Activated CD4-positive, alpha-beta T cell treated with anti-CD3 and anti-CD28 coated beads, Interleukin-2, amount 50 U/mL, for 48 hours (primary cell): ENCODE measurements around the gene TNFRSF12A.

Experiments
- DNase-seq, 2 experiments: peaks; one replicate each; pipeline ENCODE4 v3.0.0-alpha.2; 2020

TNFRSF12A gene

GRCh38 chr16:3020247-3020603 is at the start of gene TNFRSF12A:
Gene TNFRSF12A, plus strand, starts transcription at chr16:3020368. Its CDS starts 30 bp downstream, at chr16:3020398.
- DNase-seq = peak; percentile 74 to 76

DNA sequence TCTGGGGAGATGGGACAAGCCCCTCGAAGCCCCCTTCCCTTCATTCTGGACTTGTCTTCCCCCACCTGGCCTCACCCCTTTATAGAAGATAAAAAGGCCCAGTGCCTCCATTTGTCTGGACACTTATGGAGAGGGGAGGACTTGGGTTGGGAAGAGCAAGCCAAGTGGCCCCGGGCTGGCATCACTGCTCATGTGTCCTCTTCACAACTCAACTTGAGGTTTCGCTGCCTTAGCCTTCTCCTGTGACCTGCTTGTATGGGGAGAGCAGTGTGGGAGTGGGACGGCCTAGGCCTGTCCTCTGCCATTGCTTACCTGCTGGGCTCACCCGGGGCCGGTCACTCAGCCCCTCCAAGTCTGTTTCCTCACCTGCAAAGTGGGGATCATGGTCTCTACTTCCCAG is 49.6 kb upstream of the TNFRSF12A start:
- DNase-seq = no peak

DNA sequence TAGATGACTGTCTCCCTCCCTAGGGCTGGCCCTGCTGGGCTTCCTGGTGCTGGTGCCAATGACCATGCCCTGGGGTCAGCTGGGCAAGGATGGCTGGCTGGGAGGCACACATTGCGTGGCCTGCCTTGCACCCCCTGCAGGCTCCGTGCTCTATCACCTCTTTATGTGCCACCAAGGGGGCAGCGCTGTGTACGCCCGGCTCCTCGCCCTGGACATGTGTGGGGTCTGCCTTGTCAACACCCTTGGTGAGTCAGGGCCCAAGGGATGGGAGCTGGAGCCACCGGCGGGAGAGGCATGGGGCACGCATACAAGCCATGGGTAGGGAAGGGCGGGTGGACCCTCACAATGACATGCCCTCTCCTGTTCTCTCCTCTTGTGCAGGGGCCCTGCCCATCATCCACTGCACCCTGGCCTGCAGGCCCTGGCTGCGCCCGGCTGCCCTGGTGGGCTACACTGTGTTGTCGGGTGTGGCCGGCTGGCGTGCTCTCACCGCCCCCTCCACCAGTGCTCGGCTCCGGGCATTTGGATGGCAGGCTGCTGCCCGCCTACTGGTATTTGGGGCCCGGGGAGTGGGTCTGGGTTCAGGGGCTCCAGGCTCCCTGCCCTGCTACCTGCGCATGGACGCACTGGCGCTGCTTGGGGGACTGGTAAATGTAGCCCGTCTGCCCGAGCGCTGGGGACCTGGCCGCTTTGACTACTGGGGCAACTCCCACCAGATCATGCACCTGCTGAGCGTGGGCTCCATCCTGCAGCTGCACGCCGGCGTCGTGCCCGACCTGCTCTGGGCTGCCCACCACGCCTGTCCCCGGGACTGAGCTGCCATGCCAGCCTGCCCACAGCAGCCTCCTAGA is 48.8 kb upstream of the TNFRSF12A start:
- DNase-seq = no peak

DNA sequence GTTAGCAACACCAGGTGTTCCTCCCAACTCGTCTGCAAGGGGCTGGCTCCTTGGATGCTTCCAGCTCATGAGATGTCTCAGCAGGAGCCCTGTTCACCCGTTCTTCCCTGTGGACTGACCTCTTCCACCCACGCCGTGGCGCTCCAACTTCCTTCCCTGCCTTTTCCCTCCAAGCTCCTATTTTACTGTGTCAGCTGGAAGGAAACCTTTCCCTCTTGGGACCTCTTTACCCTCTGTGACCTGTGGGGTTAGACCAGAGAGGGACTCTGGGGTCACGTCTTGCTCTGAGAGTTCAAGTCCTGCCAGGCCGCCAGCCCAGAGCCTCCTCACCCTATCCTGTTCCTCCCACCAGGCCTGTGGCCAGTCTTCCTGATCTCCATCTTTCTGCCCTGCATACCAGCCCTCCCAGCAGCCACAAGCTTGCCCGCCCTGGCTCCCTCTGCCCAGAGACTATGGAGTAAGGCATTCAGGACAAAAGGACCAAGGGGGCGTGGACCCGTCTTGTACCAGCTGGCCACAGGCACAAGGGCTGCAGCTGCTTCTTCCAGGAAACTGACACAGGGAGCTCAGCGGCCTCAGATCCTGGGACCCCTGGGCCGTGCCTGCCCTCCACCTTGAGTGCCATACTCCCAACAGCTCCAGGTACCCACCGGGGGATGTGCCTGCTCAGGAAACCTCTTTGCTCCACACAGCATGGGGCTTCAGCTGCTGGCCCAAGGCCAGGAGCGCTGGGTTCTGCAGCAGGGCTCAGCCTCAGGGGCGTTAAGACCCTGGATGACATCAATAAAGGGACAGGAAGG is 48.0 kb upstream of the TNFRSF12A start:
- DNase-seq = no peak

- no peak for DNase-seq
These were observed 47.1 kb upstream of the TNFRSF12A start for GRCh38 chr16:2973093-2973492.

DNA sequence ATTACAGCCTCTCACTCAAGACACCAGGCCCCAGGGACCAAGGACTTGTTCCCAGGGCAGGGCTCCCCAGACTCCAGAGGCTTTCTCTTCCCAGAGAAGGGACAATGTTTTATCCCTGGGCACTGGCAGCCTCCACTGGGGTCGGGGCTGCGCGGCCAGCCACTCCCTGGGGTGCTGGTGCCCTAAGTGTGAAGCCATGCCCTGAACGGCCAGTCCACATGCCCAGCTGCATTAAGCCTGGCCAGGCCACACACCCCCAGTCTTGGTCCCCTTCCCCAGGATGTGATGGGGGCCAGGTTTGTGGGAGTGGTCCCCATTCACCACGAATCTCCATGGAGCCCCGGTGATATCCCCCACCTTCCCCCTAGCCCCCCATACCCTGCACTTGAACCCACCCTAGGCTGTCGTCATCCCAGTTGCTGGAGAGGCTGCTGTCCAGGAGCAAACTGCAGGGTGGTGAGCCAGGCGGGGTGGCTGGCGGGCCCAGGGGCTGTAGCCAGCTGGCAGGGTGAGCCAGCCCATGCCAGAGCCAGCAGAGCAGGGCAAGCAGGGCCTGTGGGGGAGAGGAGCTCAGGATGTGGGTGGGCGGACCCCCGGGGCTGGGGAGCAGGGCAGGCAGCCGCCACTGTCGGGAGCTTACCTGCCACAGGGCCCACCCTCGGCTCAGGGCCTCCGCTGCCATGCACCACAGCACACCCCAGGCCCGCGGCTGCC is 46.4 kb upstream of the TNFRSF12A start:
- DNase-seq = no peak

DNA sequence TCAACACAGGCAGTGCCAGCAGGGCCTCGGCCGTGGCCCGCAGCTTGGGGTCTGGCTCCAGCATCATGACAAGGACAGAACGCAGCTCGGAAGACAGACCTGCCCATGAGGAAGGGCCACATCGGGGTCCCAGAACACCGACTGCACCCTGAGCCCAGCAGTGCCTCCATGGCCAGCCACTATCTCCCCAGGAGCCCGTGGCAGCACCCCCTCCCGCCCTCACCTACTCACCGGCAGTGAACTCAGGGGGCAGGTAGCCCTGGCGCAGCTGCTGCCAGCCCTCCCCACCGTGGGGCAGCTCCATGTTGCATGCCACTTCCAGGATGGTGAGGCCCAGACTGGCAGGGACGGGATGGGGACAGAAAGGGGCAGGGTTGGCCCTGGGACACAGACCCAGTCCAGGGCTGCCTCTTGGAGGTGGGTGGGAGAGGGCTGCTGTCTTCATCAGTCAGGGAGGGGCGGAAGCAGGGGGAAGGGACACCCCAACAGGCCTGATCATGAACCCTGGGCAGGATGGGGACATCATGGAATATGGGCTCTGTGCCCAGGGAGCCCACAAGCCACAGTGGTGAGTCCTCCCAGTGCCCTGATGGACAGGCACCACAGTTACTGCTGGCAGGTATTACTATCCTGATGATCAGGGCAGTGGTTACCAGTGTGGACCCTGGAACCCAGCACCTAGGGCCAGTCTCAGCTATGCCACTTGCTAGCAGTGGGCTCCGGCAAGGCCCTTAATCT is 45.7 kb upstream of the TNFRSF12A start:
- DNase-seq = no peak

DNA sequence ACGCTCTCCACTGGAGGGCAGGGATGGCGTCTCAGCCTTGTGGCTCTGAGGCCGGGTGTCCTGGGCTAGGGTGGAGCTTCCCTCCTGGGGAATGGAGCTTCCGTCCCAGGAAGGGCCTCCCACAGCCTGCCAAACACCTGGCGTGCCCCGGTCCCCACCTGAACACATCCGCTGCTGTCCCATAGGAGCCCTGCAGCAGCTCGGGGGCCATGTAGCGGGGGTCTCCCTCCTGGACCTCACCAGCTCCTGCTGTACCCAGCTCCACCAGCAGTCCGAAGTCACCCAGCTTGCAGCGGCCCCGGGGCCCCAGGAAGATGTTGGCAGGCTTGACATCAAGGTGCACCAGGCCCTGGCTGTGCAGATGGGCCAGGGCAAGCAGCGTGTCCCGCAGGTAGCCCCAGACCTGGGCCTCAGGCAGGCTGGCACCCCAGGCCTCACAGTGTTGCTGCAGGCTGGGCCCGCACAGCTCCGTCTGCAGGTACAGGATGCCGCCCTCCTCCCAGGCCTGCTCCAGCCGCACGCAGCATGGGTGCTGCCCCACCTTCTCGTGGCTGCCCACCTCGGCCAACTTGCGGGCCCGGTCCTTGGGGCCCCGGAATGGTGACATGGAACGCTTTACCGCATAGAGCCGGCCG is 44.9 kb upstream of the TNFRSF12A start:
- DNase-seq = no peak

DNA sequence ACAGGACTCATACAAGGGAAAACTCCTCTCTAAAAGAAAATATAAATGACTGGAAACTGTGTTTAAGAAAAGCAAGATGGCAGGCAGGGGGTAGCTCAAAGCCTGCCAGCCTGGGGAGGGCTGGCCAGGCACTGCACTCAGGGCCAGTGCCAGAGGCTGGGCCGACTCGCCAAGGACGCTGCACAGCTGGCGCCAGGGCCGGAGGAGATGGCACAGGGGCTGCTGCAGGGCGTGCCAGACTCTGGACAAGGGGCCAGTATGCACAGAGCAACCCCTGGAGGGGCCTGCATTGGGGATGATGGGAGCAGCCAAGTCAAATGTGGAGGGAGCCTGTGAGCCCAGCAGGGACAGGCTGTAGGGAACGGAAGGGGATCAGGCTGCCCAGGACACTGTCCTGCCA is 44.0 kb upstream of the TNFRSF12A start:
- DNase-seq = no peak

GRCh38 chr16:2976673-2977072 is 43.5 kb upstream of the TNFRSF12A start:
- no peak for DNase-seq

- DNase-seq = no peak
These were observed 42.7 kb upstream of the TNFRSF12A start for GRCh38 chr16:2977440-2977839.

GRCh38 chr16:2979669-2980226 is 40.4 kb upstream of the TNFRSF12A start:
- peak in 1 of 2 experiments; percentile 54 for DNase-seq

DNA sequence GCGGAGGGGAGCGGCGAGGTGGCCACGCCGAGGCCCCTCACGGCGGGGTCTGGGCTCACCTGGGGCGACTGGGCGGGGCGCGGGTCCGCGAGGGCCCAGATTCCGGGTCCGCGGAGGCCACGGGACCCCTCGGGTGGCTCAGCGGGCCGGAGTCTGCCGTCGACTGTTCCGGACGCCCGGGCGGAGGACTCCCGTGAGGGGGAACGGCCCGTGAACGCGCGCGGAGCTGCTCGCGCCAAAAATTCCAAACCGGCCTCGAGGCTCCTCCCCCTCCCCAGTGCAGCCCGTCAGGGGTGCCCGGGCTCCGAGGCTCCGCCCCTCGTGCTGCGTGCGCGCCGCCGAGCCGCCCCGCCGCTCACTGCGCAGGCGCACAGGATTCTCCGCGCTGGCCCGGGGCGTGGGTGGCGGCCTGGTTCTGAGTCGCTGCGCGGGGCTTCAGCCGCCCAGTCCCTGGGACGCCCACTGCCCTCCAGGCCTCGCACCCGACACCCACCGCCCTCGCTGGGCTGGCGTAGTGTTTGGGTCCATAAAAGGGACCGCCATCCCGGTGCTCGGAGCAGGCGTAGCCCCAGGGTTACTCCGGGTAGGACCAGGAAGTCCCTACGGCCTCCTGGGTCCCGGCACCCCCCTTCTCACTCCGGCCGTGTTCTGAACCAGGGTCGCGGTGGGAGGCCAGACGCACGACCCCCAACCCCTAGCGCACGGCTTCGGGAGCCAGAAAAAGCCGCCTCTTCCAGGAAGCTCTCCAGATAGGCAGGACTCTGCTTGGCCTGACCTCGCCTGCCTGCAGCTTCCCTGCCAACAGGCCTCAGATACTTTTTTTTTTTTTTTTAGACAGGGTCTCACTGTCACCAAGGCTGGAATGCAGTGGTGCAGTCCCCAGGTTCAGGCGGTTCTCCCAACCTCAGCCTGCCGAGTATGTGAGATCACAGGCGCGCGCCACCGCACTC is 39.7 kb upstream of the TNFRSF12A start, which contains the start of gene PKMYT1:
PKMYT1 (minus strand) TSS at position 220 of the 950 bp plus-strand sequence. CDS start 789 bp downstream, outside the sequence.
- peak; percentile 95 to 96 for DNase-seq

DNA sequence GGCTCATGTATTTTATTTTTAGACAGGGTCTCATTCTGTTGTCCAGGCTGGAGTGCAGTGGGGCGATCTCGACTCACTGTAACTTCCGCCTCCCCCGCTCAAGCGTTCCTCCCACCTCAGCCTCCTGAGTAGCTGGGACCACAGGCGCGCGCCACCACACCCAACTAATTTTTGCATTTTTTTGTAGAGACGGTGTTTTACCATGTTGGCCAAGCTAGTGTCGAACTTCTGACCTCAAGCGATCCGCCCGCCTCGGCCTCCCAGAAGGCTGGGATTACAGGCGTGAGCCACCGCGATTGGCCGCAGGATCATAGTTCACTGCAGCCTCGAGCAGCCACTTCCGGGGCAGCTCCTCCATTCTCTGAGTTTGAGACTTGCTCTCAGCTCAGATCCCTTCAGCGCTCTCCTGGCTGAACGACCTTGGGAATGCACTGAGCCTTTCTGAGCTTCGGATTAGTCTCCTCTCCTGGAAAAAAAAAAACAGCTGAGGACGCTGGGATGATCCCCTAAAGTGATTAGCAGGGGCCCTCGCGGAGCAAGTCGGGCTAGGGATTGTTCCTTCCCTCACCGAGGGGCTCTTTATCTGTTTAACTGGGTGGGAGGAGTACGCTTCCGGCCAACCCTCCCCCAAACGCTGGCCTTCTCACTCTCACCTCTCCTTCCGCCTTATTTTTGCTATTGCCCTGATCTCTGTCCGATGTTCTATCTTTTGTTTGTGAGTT is 38.8 kb upstream of the TNFRSF12A start:
- no peak for DNase-seq

- no peak for DNase-seq
These were observed 38.3 kb upstream of the TNFRSF12A start for GRCh38 chr16:2981899-2982250.

DNA sequence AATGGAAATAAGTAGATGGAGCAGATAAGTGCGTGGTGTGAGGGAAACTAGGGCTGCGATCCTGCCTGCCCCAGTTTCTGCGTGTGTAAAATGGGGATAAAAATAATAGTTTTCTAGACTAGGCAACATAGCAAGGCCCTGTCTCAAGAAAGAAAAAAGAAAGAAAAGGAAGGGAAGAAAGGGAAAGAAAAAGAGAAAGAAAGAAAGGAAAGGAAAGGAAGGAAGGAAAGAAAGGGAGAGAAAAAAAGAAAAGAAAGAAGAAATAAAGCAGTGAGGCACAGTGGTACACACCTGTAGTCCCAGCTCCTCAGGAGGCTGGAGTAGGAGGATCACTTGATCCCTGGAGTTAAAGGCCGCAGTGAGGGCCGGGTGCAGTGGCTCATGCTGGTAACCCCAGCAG is 37.8 kb upstream of the TNFRSF12A start:
- no peak for DNase-seq

GRCh38 chr16:2983706-2984136 is 36.4 kb upstream of the TNFRSF12A start:
- peak; percentile 82 to 87 for DNase-seq

GRCh38 chr16:2985462-2985861 is 34.7 kb upstream of the TNFRSF12A start:
- no peak for DNase-seq

GRCh38 chr16:2985893-2986355 is 34.2 kb upstream of the TNFRSF12A start:
- no peak for DNase-seq
